GM21717 (cell line): ENCODE data around the gene VPS37B.

ENCODE experiments used
- ATAC-seq: cut with Tn5 transposase; IDR thresholded peaks from one replicate; pipeline ENCODE4 v1.9.1; 2021; ENCODE audit warnings: mild to moderate bottlenecking, moderate library complexity; ENCODE audit not compliant: unreplicated experiment

The VPS37B gene

GRCh38 chr12:122820138-122820537, 75.8 kb downstream of the VPS37B start:
- ATAC-seq, result no peak

GRCh38 chr12:122819209-122819785, 76.6 kb downstream of the VPS37B start:
- ATAC-seq, result no peak
